SK-N-SH (cell line): Measurements from ENCODE around the gene KRTAP9-7. TPM values are rescaled to one million over a fixed set of nuclear protein-coding genes. Genes with fewer than 3 reads are reported as not detected.

ENCODE experiments used
- CTCF ChIA-PET: fragments of 300-600, 350-600 bp; formaldehyde crosslinking; extraction: SDS; loops from one replicate; lab custom pipeline; 2021; lab: Yijun Ruan, JAX
- POLR2A ChIA-PET: fragments of 350-600 bp; sonication (Branson Sonifier 250); formaldehyde crosslinking; extraction: SDS; loops from one replicate; lab custom pipeline; 2020; ENCODE audit warnings: antibody characterized with exemption, inconsistent platforms; lab: Yijun Ruan, JAX
- DNase-seq: peaks from one replicate; pipeline ENCODE4 v3.0.0; 2012
- H2AFZ ChIP-seq: fragments of 200-600 bp; sonication (generic); 2 replicates; pipeline ENCODE4 v1.8.1; 2016; ENCODE audit warnings: antibody characterized with exemption, mild to moderate bottlenecking, low read depth
- H3F3A ChIP-seq: fragments of 200-600 bp; sonication (generic); replicated peaks from 2 replicates; pipeline ENCODE3; 2016; ENCODE audit warnings: antibody characterized with exemption, mild to moderate bottlenecking; ENCODE audit not compliant: insufficient read depth
- H3K27ac ChIP-seq, 2 experiments: fragments of 200-500 bp in 1 of 2; fragments of 200-600 bp in 1 of 2; sonication (Bioruptor generic) in 1 of 2; sonication (generic), shearing (Covaris generic) in 1 of 2; 2 replicates each; pipeline versions ENCODE4 v1.5.1 to v1.6.1; 2014 to 2016; ENCODE audit warnings: low read depth in 2 of 2, inconsistent platforms in 1 of 2, low read length in 1 of 2, mild to moderate bottlenecking in 1 of 2, mixed read lengths in 1 of 2
- H3K27me3 ChIP-seq: fragments of 200-600 bp; sonication (generic), shearing (Covaris generic); 2 replicates; pipeline ENCODE4 v1.6.1; 2016; ENCODE audit warnings: mixed run types; ENCODE audit not compliant: insufficient read depth
- H3K36me3 ChIP-seq, 2 experiments: fragments of 200-500 bp in 1 of 2; fragments of 200-600 bp in 1 of 2; sonication (Bioruptor generic) in 1 of 2; sonication (generic) in 1 of 2; replicated peaks in 1 of 2; 2 replicates each; pipeline versions ENCODE3 to v1.5.1; 2014 to 2016; ENCODE audit warnings: low read length in 1 of 2, mild to moderate bottlenecking in 1 of 2; ENCODE audit not compliant: insufficient read depth in 2 of 2, control insufficient read depth in 1 of 2
- H3K4me1 ChIP-seq, 2 experiments: fragments of 200-500 bp in 1 of 2; fragments of 200-600 bp in 1 of 2; sonication (Bioruptor generic) in 1 of 2; sonication (generic), shearing (Covaris generic) in 1 of 2; 2 replicates each; pipeline versions ENCODE4 v1.5.1 to v1.6.1; 2014 to 2016; ENCODE audit warnings: low read depth in 1 of 2, low read length in 1 of 2, mixed run types in 1 of 2; ENCODE audit not compliant: insufficient read depth in 2 of 2, control insufficient read depth in 1 of 2
- H3K4me2 ChIP-seq: fragments of 200-600 bp; sonication (generic), shearing (Covaris generic); 2 replicates; pipeline ENCODE4 v1.6.1; 2017; ENCODE audit warnings: mixed run types
- H3K4me3 ChIP-seq, 2 experiments: fragments of 200-500 bp in 1 of 2; fragments of 200-600 bp in 1 of 2; sonication (Bioruptor generic) in 1 of 2; sonication (generic), shearing (Covaris generic) in 1 of 2; 2 replicates each; pipeline versions ENCODE4 v1.5.1 to v1.8.1; 2014 to 2016; ENCODE audit warnings: low read depth in 2 of 2, inconsistent platforms in 1 of 2, low read length in 1 of 2, mild to moderate bottlenecking in 1 of 2, mixed read lengths in 1 of 2, moderate library complexity in 1 of 2
- H3K79me2 ChIP-seq: fragments of 200-600 bp; sonication (generic); 2 replicates; pipeline ENCODE4 v1.8.1; 2017; ENCODE audit warnings: mild to moderate bottlenecking; ENCODE audit not compliant: insufficient read depth
- H3K9ac ChIP-seq: fragments of 200-600 bp; sonication (generic); 2 replicates; pipeline ENCODE4 v1.6.1; 2017; ENCODE audit warnings: mixed run types
- H3K9me2 ChIP-seq: fragments of 200-600 bp; sonication (generic); 2 replicates; pipeline ENCODE4 v1.6.1; 2017; ENCODE audit warnings: mixed run types
- H3K9me3 ChIP-seq: fragments of 200-600 bp; sonication (generic); 2 replicates; pipeline ENCODE4 v1.6.1; 2017; ENCODE audit warnings: mixed run types, mild to moderate bottlenecking, moderate library complexity
- H4K20me1 ChIP-seq: fragments of 200-600 bp; sonication (generic); 2 replicates; pipeline ENCODE4 v1.6.1; 2017; ENCODE audit warnings: mild to moderate bottlenecking, mixed run types; ENCODE audit not compliant: insufficient read depth
- CHD2 ChIP-seq: fragments of 150-350 bp; IDR thresholded peaks from 2 replicates; pipeline ENCODE4 v1.6.1; 2018; ENCODE audit warnings: low read length; ENCODE audit not compliant: partially characterized antibody
- ELF1 ChIP-seq: IDR thresholded peaks from 2 replicates; pipeline ENCODE4 v1.4.0; 2012
- FOXJ3 ChIP-seq: sonication (generic); formaldehyde crosslinking; IDR thresholded peaks from 2 replicates; pipeline ENCODE4 v1.5.1; 2020; ENCODE audit warnings: mild to moderate bottlenecking, missing genetic modification reagents
- FOXM1 ChIP-seq: IDR thresholded peaks from 2 replicates; pipeline ENCODE4 v1.4.0; 2012; ENCODE audit warnings: low read depth, mild to moderate bottlenecking
- GABPA ChIP-seq: IDR thresholded peaks from 2 replicates; pipeline ENCODE4 v1.4.0; 2012; ENCODE audit warnings: low read depth, mild to moderate bottlenecking
- GATA2 ChIP-seq: sonication (generic); formaldehyde crosslinking; IDR thresholded peaks from 2 replicates; pipeline ENCODE4 v1.5.0; 2020; ENCODE audit warnings: mild to moderate bottlenecking, missing genetic modification reagents
- MXI1 ChIP-seq: IDR thresholded peaks from 2 replicates; pipeline ENCODE4 v1.6.1; 2012; ENCODE audit warnings: mild to moderate bottlenecking, low read depth, low read length, improper control_type of control experiment
- NFIC ChIP-seq: IDR thresholded peaks from 2 replicates; pipeline ENCODE4 v1.4.0; 2012; ENCODE audit warnings: borderline replicate concordance
- NRF1 ChIP-seq: IDR thresholded peaks from 2 replicates; pipeline ENCODE4 v1.6.1; 2012; ENCODE audit warnings: low read depth, mild to moderate bottlenecking, low read length
- RAD21 ChIP-seq: IDR thresholded peaks from 2 replicates; pipeline ENCODE4 v1.6.1; 2012; ENCODE audit warnings: mild to moderate bottlenecking, low read length
- RCOR1 ChIP-seq: fragments of 150-350 bp; IDR thresholded peaks from 2 replicates; pipeline ENCODE4 v1.6.1; 2017; ENCODE audit warnings: antibody characterized with exemption, low read length
- RXRA ChIP-seq: IDR thresholded peaks from 2 replicates; pipeline ENCODE4 v1.4.0; 2012; ENCODE audit warnings: low read depth, mild to moderate bottlenecking, borderline replicate concordance
- SIN3A ChIP-seq: IDR thresholded peaks from 2 replicates; pipeline ENCODE4 v1.6.1; 2012; ENCODE audit warnings: low read depth, mild to moderate bottlenecking, low read length, moderate library complexity, borderline replicate concordance
- SMC3 ChIP-seq: IDR thresholded peaks from 2 replicates; pipeline ENCODE4 v1.6.1; 2012; ENCODE audit warnings: low read depth, low read length, improper control_type of control experiment
- TCF12 ChIP-seq: IDR thresholded peaks from 2 replicates; pipeline ENCODE4 v1.4.0; 2012
- TEAD4 ChIP-seq: IDR thresholded peaks from 2 replicates; pipeline ENCODE4 v1.4.0; 2012; ENCODE audit warnings: mild to moderate bottlenecking, borderline replicate concordance; ENCODE audit not compliant: insufficient read depth
- YY1 ChIP-seq: IDR thresholded peaks from 2 replicates; pipeline ENCODE4 v1.4.0; 2012; ENCODE audit warnings: low read depth, mild to moderate bottlenecking
- WGBS: methylation state at CpG from one replicate; pipeline ENCODE4 v1.1.6; 2017; ENCODE audit warnings: low lambda C conversion rate; 5-methylcytosine and 5-hydroxymethylcytosine counted together
- polyA plus RNA-seq, 3 experiments: library from polyadenylated mRNA; depleted of rRNA; stranded (reverse); fragments of >200 nt; gene quantifications; 2 replicates each; pipeline ENCODE4 v1.2.3, GENCODE V29; 2012
- TF ChIP-seq, protein P1 (sequence below): IDR thresholded peaks from 2 replicates; pipeline ENCODE4; 2012
- TF ChIP-seq, protein P2 (sequence below): IDR thresholded peaks from 2 replicates; pipeline ENCODE4 v1.4.0; 2012; ENCODE audit warnings: low read depth, borderline replicate concordance
- TF ChIP-seq, protein P3 (sequence below): IDR thresholded peaks from 2 replicates; pipeline ENCODE4 v1.6.1; 2012; ENCODE audit warnings: mild to moderate bottlenecking, low read depth, low read length, moderate library complexity
- TF ChIP-seq, protein P4 (sequence below): fragments of 150-350 bp; IDR thresholded peaks from 2 replicates; pipeline ENCODE4 v1.6.1; 2017; ENCODE audit warnings: antibody characterized with exemption, low read length, low read depth, borderline replicate concordance

The KRTAP9-7 gene
- polyA plus RNA-seq, 1 of the 3 experiments (the other 2 are of a cell fraction) = not detected

DNA sequence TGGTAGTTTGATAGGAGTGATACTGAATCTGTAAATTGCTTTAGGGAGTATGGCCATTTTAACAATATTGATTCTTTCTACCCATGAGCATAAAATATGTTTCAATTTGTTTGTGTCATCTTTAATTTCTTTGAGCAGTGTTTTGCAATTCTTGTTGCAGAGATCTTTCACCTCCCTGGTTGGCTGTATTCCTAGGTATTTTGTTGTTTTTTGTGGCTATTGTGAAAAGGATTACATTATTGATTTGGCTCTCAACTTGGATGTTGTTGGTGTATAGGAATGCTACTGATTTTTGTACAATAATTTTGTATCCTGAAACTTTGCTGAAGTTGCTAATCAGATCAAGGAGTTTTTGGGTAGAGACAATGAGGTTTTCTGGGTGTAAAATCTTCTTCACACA lies 17.1 kb upstream of the KRTAP9-7 start (continued):
- TF ChIP-seq, protein P1, sequence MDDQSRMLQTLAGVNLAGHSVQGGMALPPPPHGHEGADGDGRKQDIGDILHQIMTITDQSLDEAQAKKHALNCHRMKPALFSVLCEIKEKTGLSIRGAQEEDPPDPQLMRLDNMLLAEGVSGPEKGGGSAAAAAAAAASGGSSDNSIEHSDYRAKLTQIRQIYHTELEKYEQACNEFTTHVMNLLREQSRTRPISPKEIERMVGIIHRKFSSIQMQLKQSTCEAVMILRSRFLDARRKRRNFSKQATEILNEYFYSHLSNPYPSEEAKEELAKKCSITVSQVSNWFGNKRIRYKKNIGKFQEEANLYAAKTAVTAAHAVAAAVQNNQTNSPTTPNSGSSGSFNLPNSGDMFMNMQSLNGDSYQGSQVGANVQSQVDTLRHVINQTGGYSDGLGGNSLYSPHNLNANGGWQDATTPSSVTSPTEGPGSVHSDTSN = no peak
- TF ChIP-seq MXI1 (no peak), FOXJ3 (CRISPR knock-in tag) (no peak), ELF1 (no peak), NFIC (no peak), SMC3 (no peak), GABPA (no peak), NRF1 (no peak), SIN3A (no peak)
- TF ChIP-seq, protein P2, sequence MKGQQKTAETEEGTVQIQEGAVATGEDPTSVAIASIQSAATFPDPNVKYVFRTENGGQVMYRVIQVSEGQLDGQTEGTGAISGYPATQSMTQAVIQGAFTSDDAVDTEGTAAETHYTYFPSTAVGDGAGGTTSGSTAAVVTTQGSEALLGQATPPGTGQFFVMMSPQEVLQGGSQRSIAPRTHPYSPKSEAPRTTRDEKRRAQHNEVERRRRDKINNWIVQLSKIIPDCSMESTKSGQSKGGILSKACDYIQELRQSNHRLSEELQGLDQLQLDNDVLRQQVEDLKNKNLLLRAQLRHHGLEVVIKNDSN = no peak

DNA sequence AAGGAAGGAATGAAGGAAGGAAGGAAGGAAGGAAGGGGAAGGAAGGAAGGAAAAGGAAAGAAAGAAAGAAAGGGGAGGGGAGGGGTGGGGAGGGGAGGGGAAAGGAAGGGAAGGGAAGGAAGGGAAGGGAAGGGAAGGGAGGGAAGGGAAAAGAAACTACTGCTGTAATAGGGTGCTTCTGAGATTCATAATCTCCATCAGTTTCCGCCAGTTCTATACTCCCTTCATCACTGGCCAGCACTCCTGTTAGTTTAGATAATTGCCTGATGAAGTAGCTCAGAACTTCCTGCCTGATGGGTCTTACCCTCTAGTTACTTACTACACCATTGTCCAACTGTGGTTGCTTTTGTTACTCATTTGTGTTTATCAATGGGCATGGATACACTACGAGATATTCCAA lies 12.3 kb upstream of the KRTAP9-7 start:
- no peaks in the 10 kb centered on the region for H3K79me2 ChIP-seq
- TF ChIP-seq, protein P3, sequence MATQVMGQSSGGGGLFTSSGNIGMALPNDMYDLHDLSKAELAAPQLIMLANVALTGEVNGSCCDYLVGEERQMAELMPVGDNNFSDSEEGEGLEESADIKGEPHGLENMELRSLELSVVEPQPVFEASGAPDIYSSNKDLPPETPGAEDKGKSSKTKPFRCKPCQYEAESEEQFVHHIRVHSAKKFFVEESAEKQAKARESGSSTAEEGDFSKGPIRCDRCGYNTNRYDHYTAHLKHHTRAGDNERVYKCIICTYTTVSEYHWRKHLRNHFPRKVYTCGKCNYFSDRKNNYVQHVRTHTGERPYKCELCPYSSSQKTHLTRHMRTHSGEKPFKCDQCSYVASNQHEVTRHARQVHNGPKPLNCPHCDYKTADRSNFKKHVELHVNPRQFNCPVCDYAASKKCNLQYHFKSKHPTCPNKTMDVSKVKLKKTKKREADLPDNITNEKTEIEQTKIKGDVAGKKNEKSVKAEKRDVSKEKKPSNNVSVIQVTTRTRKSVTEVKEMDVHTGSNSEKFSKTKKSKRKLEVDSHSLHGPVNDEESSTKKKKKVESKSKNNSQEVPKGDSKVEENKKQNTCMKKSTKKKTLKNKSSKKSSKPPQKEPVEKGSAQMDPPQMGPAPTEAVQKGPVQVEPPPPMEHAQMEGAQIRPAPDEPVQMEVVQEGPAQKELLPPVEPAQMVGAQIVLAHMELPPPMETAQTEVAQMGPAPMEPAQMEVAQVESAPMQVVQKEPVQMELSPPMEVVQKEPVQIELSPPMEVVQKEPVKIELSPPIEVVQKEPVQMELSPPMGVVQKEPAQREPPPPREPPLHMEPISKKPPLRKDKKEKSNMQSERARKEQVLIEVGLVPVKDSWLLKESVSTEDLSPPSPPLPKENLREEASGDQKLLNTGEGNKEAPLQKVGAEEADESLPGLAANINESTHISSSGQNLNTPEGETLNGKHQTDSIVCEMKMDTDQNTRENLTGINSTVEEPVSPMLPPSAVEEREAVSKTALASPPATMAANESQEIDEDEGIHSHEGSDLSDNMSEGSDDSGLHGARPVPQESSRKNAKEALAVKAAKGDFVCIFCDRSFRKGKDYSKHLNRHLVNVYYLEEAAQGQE = no peak
- TF ChIP-seq ELF1 = no peak
- TF ChIP-seq FOXJ3 (CRISPR knock-in tag) = no peak
- no peak for TF ChIP-seq RCOR1
- TF ChIP-seq NFIC = no peak
- TF ChIP-seq TEAD4 = no peak
- no peak for TF ChIP-seq TCF12
- no peak for TF ChIP-seq FOXM1
- TF ChIP-seq, protein P2 = no peak
- no peak for TF ChIP-seq GABPA
- TF ChIP-seq MXI1 = no peak
- no peak for TF ChIP-seq RAD21
- no peak for TF ChIP-seq YY1
- no peak for TF ChIP-seq CHD2
- TF ChIP-seq, protein P4, sequence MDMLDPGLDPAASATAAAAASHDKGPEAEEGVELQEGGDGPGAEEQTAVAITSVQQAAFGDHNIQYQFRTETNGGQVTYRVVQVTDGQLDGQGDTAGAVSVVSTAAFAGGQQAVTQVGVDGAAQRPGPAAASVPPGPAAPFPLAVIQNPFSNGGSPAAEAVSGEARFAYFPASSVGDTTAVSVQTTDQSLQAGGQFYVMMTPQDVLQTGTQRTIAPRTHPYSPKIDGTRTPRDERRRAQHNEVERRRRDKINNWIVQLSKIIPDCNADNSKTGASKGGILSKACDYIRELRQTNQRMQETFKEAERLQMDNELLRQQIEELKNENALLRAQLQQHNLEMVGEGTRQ = no peak
- no peak for TF ChIP-seq RXRA
- TF ChIP-seq, protein P1 = no peak
- TF ChIP-seq GATA2 = no peak
- TF ChIP-seq NRF1 = no peak
- no peaks in the 10 kb centered on the region for H3K36me3 ChIP-seq
- DNase-seq = no peak
- H3K9ac ChIP-seq = no peak overlapping the region
- H3K9me3 ChIP-seq = no peaks in the 10 kb centered on the region
- H3K4me3 ChIP-seq = no peak overlapping the region
- H3K27ac ChIP-seq = no peak overlapping the region
- no peaks in the 10 kb centered on the region for H3K9me2 ChIP-seq
- H3K27me3 ChIP-seq = peaks cover 8% of the 10 kb centered on the region; the same call in 1 of the 2 replicates
- no peak overlapping the region for H3K4me2 ChIP-seq
- H3F3A ChIP-seq = no peaks in the 10 kb centered on the region
- ChIA-PET CTCF (no interaction called here), POLR2A (no interaction called here)
- no peaks in the 10 kb centered on the region for H3K4me1 ChIP-seq
- WGBS = 19% methylated on average over 2 of the region's 2 CpGs
- no peaks in the 10 kb centered on the region for H4K20me1 ChIP-seq
- H2AFZ ChIP-seq = no peak overlapping the region
